ENCODE results near the gene CHURC1.
"Not testable (repeated sequence)": the region's sequence is repeated elsewhere in the genome, so short reads cannot be mapped to it uniquely, and the experiment has no call there.

The CHURC1 gene

DNA sequence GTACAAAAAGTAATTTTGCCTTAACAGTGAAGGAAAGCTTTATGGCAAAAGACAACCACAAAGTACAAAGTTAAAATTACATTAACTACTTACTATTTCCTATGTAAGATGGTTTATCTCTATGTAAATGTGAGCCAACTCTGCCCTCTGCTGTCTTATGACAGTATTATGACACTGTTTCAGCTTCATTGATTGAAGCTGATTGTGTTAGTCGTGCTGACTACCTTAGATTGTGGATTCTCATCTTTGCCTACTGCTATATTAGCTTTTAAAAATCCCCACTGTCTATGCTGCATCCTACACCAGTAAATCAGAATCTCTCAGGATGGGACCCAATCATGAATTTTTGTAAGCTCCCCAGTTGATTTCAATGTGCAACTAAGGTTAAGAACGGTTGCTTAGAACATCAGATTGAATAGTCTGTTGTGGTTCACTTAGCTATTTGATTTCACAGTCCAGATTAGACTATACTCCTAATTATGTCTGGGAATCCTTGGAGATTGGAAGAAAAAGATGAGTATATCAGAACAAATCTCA lies 22.3 kb upstream of the CHURC1 start:
- peak; percentile 38 for DNase-seq (ENCODE audit: low spot score)
- H3K27ac ChIP-seq = no peak overlapping the region
- POLR2A ChIA-PET (ENCODE audit: low non-redundant PET) = interaction anchor here (0.6 kb wide), 1 partner anchor 11 kb away, joined by 3 read pairs; no protein-coding TSS in a partner anchor
- CTCF ChIA-PET = interaction anchor here (0.6 to 3.2 kb wide), 18 partner anchors 8 to 1190 kb away, joined by 3 to 36 read pairs (median 3); partner anchors contain the start of gene SPTB
- TF ChIP-seq, protein P1, sequence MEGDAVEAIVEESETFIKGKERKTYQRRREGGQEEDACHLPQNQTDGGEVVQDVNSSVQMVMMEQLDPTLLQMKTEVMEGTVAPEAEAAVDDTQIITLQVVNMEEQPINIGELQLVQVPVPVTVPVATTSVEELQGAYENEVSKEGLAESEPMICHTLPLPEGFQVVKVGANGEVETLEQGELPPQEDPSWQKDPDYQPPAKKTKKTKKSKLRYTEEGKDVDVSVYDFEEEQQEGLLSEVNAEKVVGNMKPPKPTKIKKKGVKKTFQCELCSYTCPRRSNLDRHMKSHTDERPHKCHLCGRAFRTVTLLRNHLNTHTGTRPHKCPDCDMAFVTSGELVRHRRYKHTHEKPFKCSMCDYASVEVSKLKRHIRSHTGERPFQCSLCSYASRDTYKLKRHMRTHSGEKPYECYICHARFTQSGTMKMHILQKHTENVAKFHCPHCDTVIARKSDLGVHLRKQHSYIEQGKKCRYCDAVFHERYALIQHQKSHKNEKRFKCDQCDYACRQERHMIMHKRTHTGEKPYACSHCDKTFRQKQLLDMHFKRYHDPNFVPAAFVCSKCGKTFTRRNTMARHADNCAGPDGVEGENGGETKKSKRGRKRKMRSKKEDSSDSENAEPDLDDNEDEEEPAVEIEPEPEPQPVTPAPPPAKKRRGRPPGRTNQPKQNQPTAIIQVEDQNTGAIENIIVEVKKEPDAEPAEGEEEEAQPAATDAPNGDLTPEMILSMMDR (conservative IDR thresholded peaks at IDR 0.05; ENCODE audit: low read depth) = peak; percentile 62

DNA sequence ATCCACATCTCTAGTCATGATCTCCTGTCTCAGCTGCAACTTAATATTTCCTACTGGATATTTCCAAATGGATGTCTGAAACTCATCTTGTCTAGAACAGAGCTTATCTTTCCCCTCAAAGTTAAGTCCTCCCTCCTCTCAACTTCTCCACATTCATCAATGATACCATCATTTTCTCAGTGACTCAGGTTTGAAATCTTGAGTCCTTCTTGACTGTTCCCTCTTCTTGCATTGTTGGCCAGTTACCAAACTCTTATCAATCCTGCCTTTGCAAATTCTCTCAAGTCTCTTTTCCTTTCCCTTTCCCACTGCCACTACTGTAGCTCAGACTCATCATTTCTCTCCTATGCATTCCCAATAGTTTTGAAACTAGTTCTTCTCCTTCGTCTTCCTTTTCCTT lies 14.3 kb upstream of the CHURC1 start:
- DNase-seq (ENCODE audit: low spot score) = no peak
- no peak overlapping the region for H3K27ac ChIP-seq
- ChIA-PET POLR2A (ENCODE audit: low non-redundant PET) (no interaction called here), CTCF (interaction anchor here (1.6 kb wide), 1 partner anchor 8 kb away, joined by 7 read pairs; no protein-coding TSS in a partner anchor)
- TF ChIP-seq, protein P1 (conservative IDR thresholded peaks at IDR 0.05; ENCODE audit: low read depth) = no peak

DNA sequence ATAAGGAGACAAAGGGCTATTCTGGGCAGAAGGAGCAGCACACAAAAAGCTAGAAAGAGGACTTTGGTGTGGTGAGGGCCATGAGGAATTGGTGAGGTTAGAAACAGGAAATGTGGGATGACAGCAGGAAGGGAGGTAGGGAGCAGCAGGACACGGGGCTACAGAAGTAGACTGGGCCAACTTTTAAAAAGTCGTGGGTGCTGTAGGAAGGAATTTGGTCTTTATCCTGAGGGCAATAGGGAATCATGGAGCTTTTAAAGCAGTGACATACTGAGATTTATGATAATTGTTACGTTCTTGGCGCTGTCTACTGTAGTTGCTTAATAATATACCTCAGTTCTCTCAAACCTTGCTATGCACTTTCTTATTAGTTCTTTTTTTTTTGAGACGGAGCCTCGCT lies 8.2 kb upstream of the CHURC1 start:
- POLR2A ChIA-PET (ENCODE audit: low non-redundant PET) = no interaction called here
- no peak for DNase-seq (ENCODE audit: low spot score)

DNA sequence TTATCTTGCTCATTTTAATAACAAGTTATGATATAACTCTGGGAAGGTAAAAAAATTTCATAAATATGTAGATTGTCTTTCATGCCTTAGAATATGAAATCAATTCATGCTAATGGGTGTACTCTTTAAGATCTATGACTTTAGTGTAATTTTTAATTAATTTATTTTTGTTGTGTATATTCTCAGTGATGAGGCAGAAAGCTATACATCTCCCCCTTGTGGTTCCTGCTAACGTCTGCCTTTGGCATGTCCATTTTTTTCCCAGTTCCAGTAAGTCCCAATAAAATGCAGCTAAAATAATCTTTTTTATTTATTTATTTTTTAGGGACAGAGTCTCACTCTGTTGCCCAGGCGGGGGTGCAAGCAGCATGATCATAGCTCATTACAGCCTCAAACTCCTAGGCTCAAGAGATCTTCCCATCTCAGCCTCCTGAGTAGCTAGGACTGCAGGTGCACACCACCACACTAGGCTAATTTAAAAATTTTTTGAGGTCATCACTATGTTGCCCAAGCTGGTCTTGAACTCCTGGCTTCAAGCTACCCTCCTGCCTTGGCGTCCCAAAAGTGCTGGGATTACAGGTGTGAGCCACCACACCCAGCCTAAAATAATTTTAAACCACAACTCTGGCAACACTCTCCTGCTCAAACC lies 3.3 kb upstream of the CHURC1 start:
- peak; percentile 26 for DNase-seq (ENCODE audit: low spot score)
- TF ChIP-seq, protein P1 (conservative IDR thresholded peaks at IDR 0.05; ENCODE audit: low read depth) = peak; percentile 59
- H3K27ac ChIP-seq = no peak overlapping the region
- POLR2A ChIA-PET (ENCODE audit: low non-redundant PET) = no interaction called here
- CTCF ChIA-PET = interaction anchor here (0.6 to 2.5 kb wide), 10 partner anchors 9 to 518 kb away, joined by 3 to 22 read pairs (median 3); no protein-coding TSS in a partner anchor

More for the DNA sequence above, 8.2 kb upstream of the CHURC1 start:
- CTCF ChIA-PET = interaction anchor here (0.7 to 1.2 kb wide), 2 partner anchors 14 to 30 kb away, joined by 3 read pairs; no protein-coding TSS in a partner anchor
- no peak overlapping the region for H3K27ac ChIP-seq
- TF ChIP-seq, protein P1 (conservative IDR thresholded peaks at IDR 0.05; ENCODE audit: low read depth) = no peak

DNA sequence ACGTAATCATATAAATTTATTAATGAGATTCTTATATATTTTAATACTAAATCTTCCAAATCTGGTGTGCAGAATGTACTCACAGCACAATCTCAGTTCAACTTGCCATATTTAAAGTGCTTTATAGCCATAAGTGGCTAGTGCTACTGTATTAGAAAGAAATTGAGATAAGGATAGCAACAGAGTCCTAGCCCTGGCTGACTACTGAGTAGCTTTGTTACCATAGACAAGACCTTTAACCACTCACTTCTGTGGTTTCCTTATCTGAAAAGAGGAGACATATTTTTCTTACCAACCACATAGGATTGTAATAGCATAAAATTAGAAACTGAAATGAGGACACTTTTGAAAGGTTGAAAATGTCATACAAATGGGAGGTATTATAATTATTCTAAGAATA lies 2.0 kb upstream of the CHURC1 start:
- DNase-seq (ENCODE audit: low spot score) = no peak
- ChIA-PET POLR2A (ENCODE audit: low non-redundant PET) (no interaction called here), CTCF (interaction anchor here (2.5 kb wide), 1 partner anchor 89 kb away, joined by 22 read pairs; no protein-coding TSS in a partner anchor)
- no peak overlapping the region for H3K27ac ChIP-seq
- TF ChIP-seq, protein P1 (conservative IDR thresholded peaks at IDR 0.05; ENCODE audit: low read depth) = no peak

DNA sequence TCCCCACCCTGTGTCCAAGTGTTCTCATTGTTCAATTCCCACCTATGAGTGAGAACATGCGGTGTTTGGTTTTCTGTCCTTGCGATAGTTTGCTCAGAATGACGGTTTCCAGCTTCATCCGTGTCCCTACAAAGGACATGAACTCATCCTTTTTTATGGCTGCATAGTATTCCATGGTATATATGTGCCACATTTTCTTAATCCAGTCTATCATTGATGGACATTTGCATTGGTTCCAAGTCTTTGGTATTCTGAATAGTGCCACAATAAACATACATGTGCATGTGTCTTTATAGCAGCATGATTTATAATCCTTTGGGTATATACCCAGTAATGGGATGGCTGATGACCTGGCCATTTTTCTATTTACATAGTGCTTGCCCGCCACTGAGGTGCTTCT lies 778 bp upstream of the CHURC1 start:
- POLR2A ChIA-PET (ENCODE audit: low non-redundant PET); H3K27ac ChIP-seq; CTCF ChIA-PET; DNase-seq (ENCODE audit: low spot score): not testable (repeated sequence)

DNA sequence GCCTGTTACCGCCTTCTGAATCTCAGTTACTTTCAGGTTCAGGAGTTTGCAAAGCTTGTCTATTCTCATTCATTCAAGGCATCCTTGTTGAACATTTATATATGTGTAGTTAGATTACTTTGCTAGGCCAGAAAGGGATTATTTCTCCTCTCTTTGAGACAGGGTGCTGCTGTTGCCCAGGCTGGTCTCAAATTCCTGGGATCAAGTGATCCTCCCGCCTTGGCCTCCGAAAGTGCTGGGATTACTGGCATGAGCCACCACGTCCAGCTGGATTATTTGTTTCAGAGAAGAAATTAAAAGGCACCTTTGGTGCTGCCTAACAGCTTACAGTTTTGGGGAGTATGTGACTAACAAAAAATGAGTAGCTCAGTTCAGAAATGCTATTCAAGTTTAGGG lies 772 bp downstream of the CHURC1 start:
- DNase-seq (ENCODE audit: low spot score) = no peak
- peak overlapping the region; percentile 82 for H3K27ac ChIP-seq
- ChIA-PET POLR2A (ENCODE audit: low non-redundant PET) (interaction anchor here (1.1 kb wide), 1 partner anchor 9 kb away, joined by 9 read pairs; no protein-coding TSS in a partner anchor), CTCF (interaction anchor here (0.6 to 0.7 kb wide), 2 partner anchors 55 to 481 kb away, joined by 3 read pairs; no protein-coding TSS in a partner anchor)
- TF ChIP-seq, protein P1 (conservative IDR thresholded peaks at IDR 0.05; ENCODE audit: low read depth) = no peak
